Ishikawa (cell line): ENCODE results near the gene SLX9.

Experiments
- EGR1 ChIP-seq: IDR thresholded peaks from 2 replicates; pipeline ENCODE4 v1.6.1; 2012
- MAX ChIP-seq: IDR thresholded peaks from 2 replicates; pipeline ENCODE4 v1.6.1; 2012
- NFIC ChIP-seq: IDR thresholded peaks from 2 replicates; pipeline ENCODE4 v1.6.1; 2012
- RAD21 ChIP-seq: IDR thresholded peaks from 2 replicates; pipeline ENCODE4 v1.6.1; 2012; ENCODE audit warnings: low read depth
- TAF1 ChIP-seq: IDR thresholded peaks from 2 replicates; pipeline ENCODE4 v1.6.1; 2012; ENCODE audit warnings: low read depth, mild to moderate bottlenecking
- ZBTB7A ChIP-seq: IDR thresholded peaks from 2 replicates; pipeline ENCODE4 v1.6.1; 2012; ENCODE audit warnings: low read depth

DNA sequence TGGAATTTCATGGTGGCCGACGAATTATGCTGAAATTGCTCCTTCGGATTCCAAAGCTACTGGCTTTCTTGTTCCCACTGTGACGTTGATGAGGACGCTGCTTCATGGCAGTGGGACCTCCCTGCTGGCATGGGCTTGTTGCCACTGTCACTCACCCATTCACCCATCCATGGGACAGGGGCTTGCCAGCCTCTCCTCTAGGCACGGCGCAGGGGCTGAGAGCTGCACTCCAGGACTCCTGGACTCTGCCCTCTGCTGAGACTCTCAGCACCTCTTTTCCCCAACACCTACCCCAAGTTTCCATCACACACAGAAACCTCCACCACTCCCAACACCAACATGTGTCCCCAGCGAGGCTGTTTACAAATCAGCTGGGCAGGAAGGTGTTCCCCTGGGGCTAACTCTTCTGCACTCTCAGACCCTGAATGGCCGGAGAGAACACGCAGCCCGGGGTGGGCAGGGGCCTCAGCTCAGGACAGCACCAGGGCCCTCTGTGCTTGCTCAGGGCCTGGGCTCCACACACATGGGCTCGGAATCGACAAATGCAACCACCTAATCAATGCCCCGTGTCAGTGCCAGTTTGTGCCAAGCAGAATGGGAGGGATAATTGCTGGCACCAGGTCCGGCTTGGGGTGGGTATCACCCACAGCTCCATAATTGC is 22.3 kb upstream of the SLX9 start:
- no peak for TF ChIP-seq MAX
- TF ChIP-seq EGR1 = no peak
- no peak for TF ChIP-seq ZBTB7A
- no peak for TF ChIP-seq RAD21
- no peak for TF ChIP-seq TAF1
- no peak for TF ChIP-seq NFIC
